H9 (cell line): ENCODE data around the gene SRPX2. TPM values are rescaled to one million over a fixed set of nuclear protein-coding genes. Genes with fewer than 3 reads are reported as not detected.

ENCODE experiments used
- DNase-seq: peaks from one replicate; pipeline ENCODE4 v3.0.0-alpha.2; 2017
- H2AFZ ChIP-seq: one replicate; pipeline ENCODE4 v1.6.1; 2013; ENCODE audit warnings: mild to moderate bottlenecking, low read length, control low read depth, moderate library complexity
- H2AK5ac ChIP-seq: 2 replicates; pipeline ENCODE4 v1.6.1; 2013; ENCODE audit warnings: low read length, control low read depth, mixed read lengths; ENCODE audit not compliant: insufficient read length
- H2BK120ac ChIP-seq: one replicate; pipeline ENCODE4 v1.6.1; 2013; ENCODE audit warnings: low read depth, mild to moderate bottlenecking, low read length, control low read depth, inconsistent platforms; ENCODE audit not compliant: poor library complexity, severe bottlenecking
- H2BK12ac ChIP-seq: 2 replicates; pipeline ENCODE4 v1.6.1; 2013; ENCODE audit warnings: low read length, control low read depth, mixed read lengths, low read depth; ENCODE audit not compliant: insufficient read length
- H2BK15ac ChIP-seq: 2 replicates; pipeline ENCODE4 v1.6.1; 2013; ENCODE audit warnings: low read depth, low read length, control low read depth
- H2BK20ac ChIP-seq: one replicate; pipeline ENCODE4 v1.6.1; 2013; ENCODE audit warnings: low read depth, mild to moderate bottlenecking, low read length, control low read depth, inconsistent platforms; ENCODE audit not compliant: poor library complexity, severe bottlenecking
- H2BK5ac ChIP-seq: 2 replicates; pipeline ENCODE4 v1.6.1; 2013; ENCODE audit warnings: low read length, control low read depth, mixed read lengths; ENCODE audit not compliant: insufficient read length
- H3K14ac ChIP-seq: 2 replicates; pipeline ENCODE4 v1.6.1; 2013; ENCODE audit warnings: low read length, control low read depth; ENCODE audit not compliant: insufficient read depth
- H3K18ac ChIP-seq: 2 replicates; pipeline ENCODE4 v1.6.1; 2013; ENCODE audit warnings: low read depth, mild to moderate bottlenecking, mixed read lengths, low read length, control low read depth; ENCODE audit not compliant: insufficient read length
- H3K23ac ChIP-seq: 2 replicates; pipeline ENCODE4 v1.6.1; 2013; ENCODE audit warnings: low read length, control low read depth, mixed read lengths, low read depth; ENCODE audit not compliant: insufficient read length
- H3K23me2 ChIP-seq: 2 replicates; pipeline ENCODE4 v1.6.1; 2013; ENCODE audit warnings: low read depth, mild to moderate bottlenecking, mixed read lengths, low read length, control low read depth; ENCODE audit not compliant: insufficient read length, poor library complexity, severe bottlenecking
- H3K27ac ChIP-seq: 2 replicates; pipeline ENCODE4 v1.5.1; 2013; ENCODE audit warnings: low read length, control low read depth, mixed read lengths, low read depth; ENCODE audit not compliant: insufficient read length
- H3K27me3 ChIP-seq: 2 replicates; pipeline ENCODE4 v1.6.1; 2013; ENCODE audit warnings: low read length, control low read depth, inconsistent platforms; ENCODE audit not compliant: insufficient read depth
- H3K4ac ChIP-seq: 2 replicates; pipeline ENCODE4 v1.6.1; 2013; ENCODE audit warnings: low read depth, mild to moderate bottlenecking, control low read depth, inconsistent platforms, low read length, moderate library complexity
- H3K4me1 ChIP-seq: 2 replicates; pipeline ENCODE4 v1.6.1; 2013; ENCODE audit warnings: low read length, control low read depth, inconsistent platforms; ENCODE audit not compliant: insufficient read depth
- H3K4me2 ChIP-seq: 2 replicates; pipeline ENCODE4 v1.6.1; 2013; ENCODE audit warnings: low read length, control low read depth, mixed read lengths; ENCODE audit not compliant: insufficient read length, insufficient read depth
- H3K56ac ChIP-seq: 2 replicates; pipeline ENCODE4 v1.6.1; 2013; ENCODE audit warnings: low read depth, mild to moderate bottlenecking, mixed read lengths, low read length, control low read depth; ENCODE audit not compliant: insufficient read length
- H3K79me1 ChIP-seq: 2 replicates; pipeline ENCODE4 v1.6.1; 2013; ENCODE audit warnings: low read depth, mild to moderate bottlenecking, moderate library complexity, low read length, control low read depth, inconsistent platforms; ENCODE audit not compliant: insufficient read depth, poor library complexity, severe bottlenecking
- H3K79me2 ChIP-seq: 2 replicates; pipeline ENCODE4 v1.6.1; 2013; ENCODE audit warnings: low read length, control low read depth, inconsistent platforms; ENCODE audit not compliant: insufficient read depth
- H3K9ac ChIP-seq: 2 replicates; pipeline ENCODE4 v1.6.1; 2013; ENCODE audit warnings: low read length, control low read depth, mixed read lengths; ENCODE audit not compliant: insufficient read length; ENCODE audit errors: extremely low read depth
- H3K9me3 ChIP-seq: one replicate; pipeline ENCODE4 v1.6.1; 2013; ENCODE audit warnings: low read depth, low read length, inconsistent platforms; ENCODE audit not compliant: control insufficient read depth
- H3T11ph ChIP-seq: one replicate; pipeline ENCODE4 v1.6.1; 2013; ENCODE audit warnings: mild to moderate bottlenecking, low read length, control low read depth, inconsistent platforms
- H4K20me1 ChIP-seq: one replicate; pipeline ENCODE4 v1.6.1; 2013; ENCODE audit not compliant: control insufficient read depth, insufficient read length, insufficient read depth
- H4K5ac ChIP-seq: 2 replicates; pipeline ENCODE4 v1.6.1; 2013; ENCODE audit warnings: low read depth, mild to moderate bottlenecking, mixed read lengths, low read length, control low read depth; ENCODE audit not compliant: insufficient read length
- H4K8ac ChIP-seq: replicated peaks from 2 replicates; pipeline ENCODE4 v1.6.1; 2013; ENCODE audit warnings: low read length, control low read depth, mixed read lengths, low read depth; ENCODE audit not compliant: insufficient read length
- H4K91ac ChIP-seq: 2 replicates; pipeline ENCODE4 v1.6.1; 2013; ENCODE audit warnings: low read depth, mild to moderate bottlenecking, moderate library complexity, mixed read lengths, low read length, control low read depth; ENCODE audit not compliant: insufficient read length
- H3K27ac Mint-ChIP-seq, 3 experiments: 2 replicates in 2 of 3; 3 replicates in 1 of 3; pipeline ENCODE4 v1.8.0; 2020 to 2021; ENCODE audit warnings: mixed read lengths in 3 of 3, mild to moderate bottlenecking in 1 of 3, moderate library complexity in 1 of 3
- H3K27me3 Mint-ChIP-seq: 2 replicates; pipeline ENCODE4 v1.8.0; 2021; ENCODE audit warnings: low read depth, mild to moderate bottlenecking, moderate library complexity, mixed read lengths
- H3K36me3 Mint-ChIP-seq, 3 experiments: 2 replicates in 2 of 3; 3 replicates in 1 of 3; pipeline ENCODE4 v1.8.0; 2020 to 2021; ENCODE audit warnings: low read depth in 3 of 3, mixed read lengths in 3 of 3; ENCODE audit not compliant: insufficient read depth in 1 of 3
- H3K4me1 Mint-ChIP-seq, 2 experiments: 2 replicates each; pipeline ENCODE4 v1.8.0; 2020; ENCODE audit warnings: mixed read lengths in 2 of 2
- H3K4me3 Mint-ChIP-seq, 2 experiments: 2 replicates in 1 of 2; 3 replicates in 1 of 2; pipeline ENCODE4 v1.8.0; 2020 to 2021; ENCODE audit warnings: mild to moderate bottlenecking in 2 of 2, mixed read lengths in 2 of 2, moderate library complexity in 1 of 2
- H3K9me3 Mint-ChIP-seq, 2 experiments: 2 replicates in 1 of 2; 3 replicates in 1 of 2; pipeline ENCODE4 v1.8.0; 2020; ENCODE audit warnings: mild to moderate bottlenecking in 2 of 2, mixed read lengths in 2 of 2, moderate library complexity in 1 of 2
- CTCF ChIP-seq: fragments of 200-600 bp; sonication (generic); conservative IDR thresholded peaks from 3 replicates; pipeline ENCODE4 v1.8.0; 2021; ENCODE audit warnings: antibody characterized with exemption, mild to moderate bottlenecking
- WGBS: extraction: QIAGEN DNeasy Blood & Tissue Kit; methylation state at CpG from one replicate; pipeline ENCODE4 v1.1.7; 2013; ENCODE audit warnings: missing lambda C conversion rate, low lambda C conversion rate, mixed read lengths; ENCODE audit not compliant: insufficient read length; ENCODE audit errors: extremely low coverage; 5-methylcytosine and 5-hydroxymethylcytosine counted together
- total RNA-seq: library from RNA; stranded (reverse); gene quantifications from 2 replicates; pipeline ENCODE4 v1.2.1, GENCODE V29; 2021

Gene SRPX2
- total RNA-seq, 1 experiment from 2014 or later = not detected

GRCh38 chrX:100599456-100599855 lies 44.5 kb upstream of the SRPX2 start:
- H3K79me1 ChIP-seq = no peaks in the 10 kb centered on the region
- no peak overlapping the region for H3K14ac ChIP-seq
- Mint-ChIP-seq H3K36me3 (no peaks in the 10 kb centered on the region; a peak in 1 of 7 replicates), H3K4me1 (peaks cover 24 to 42% of the 10 kb centered on the region in 2 experiments), H3K27ac (no peak overlapping the region), H3K9me3 (peaks cover 0 to 72% of the 10 kb centered on the region in 2 experiments; a peak in 3 of 5 replicates), H3K27me3 (no peaks in the 10 kb centered on the region), H3K4me3 (no peak overlapping the region)
- H4K91ac ChIP-seq = no peak overlapping the region
- H2BK15ac ChIP-seq = no peak overlapping the region
- no peaks in the 10 kb centered on the region for H3K9me3 ChIP-seq
- H3K79me2 ChIP-seq = no peaks in the 10 kb centered on the region
- no peak overlapping the region for H2BK120ac ChIP-seq
- no peak overlapping the region for H3K27ac ChIP-seq
- no peak overlapping the region for H3T11ph ChIP-seq
- no peak overlapping the region for H3K4me2 ChIP-seq
- H3K23ac ChIP-seq = no peak overlapping the region
- H3K4me1 ChIP-seq = no peaks in the 10 kb centered on the region; the same call in 1 of the 2 replicates
- no peak for TF ChIP-seq CTCF
- WGBS = no CpG with 5 or more reads among the region's 9 CpGs
- no peak overlapping the region for H2BK12ac ChIP-seq
- no peak overlapping the region for H2BK5ac ChIP-seq
- DNase-seq = no peak
- no peaks in the 10 kb centered on the region for H3K23me2 ChIP-seq
- H3K9ac ChIP-seq = no peak overlapping the region
- no peaks in the 10 kb centered on the region for H4K20me1 ChIP-seq
- no peak overlapping the region for H3K56ac ChIP-seq
- no peak overlapping the region for H2AFZ ChIP-seq
- H4K8ac ChIP-seq = no peak overlapping the region
- H2BK20ac ChIP-seq = no peak overlapping the region
- no peaks in the 10 kb centered on the region for H3K27me3 ChIP-seq
- no peak overlapping the region for H3K18ac ChIP-seq
- no peak overlapping the region for H3K4ac ChIP-seq
- H4K5ac ChIP-seq = no peak overlapping the region
- H2AK5ac ChIP-seq = no peak overlapping the region
